HUES48 (cell line): ENCODE data around the gene CACNB4.

Experiments used
- H3K27ac ChIP-seq: one replicate; pipeline ENCODE4 v1.7.0; 2013; ENCODE audit warnings: low read depth, low read length, inconsistent platforms
- H3K27me3 ChIP-seq: 2 replicates; pipeline ENCODE4 v1.6.1; 2013; ENCODE audit warnings: mild to moderate bottlenecking, low read length; ENCODE audit not compliant: control insufficient read depth, insufficient read depth
- H3K36me3 ChIP-seq: 2 replicates; pipeline ENCODE4 v1.6.1; 2013; ENCODE audit warnings: low read length; ENCODE audit not compliant: control insufficient read depth, insufficient read depth
- H3K4me1 ChIP-seq: 2 replicates; pipeline ENCODE4 v1.6.1; 2013; ENCODE audit warnings: mild to moderate bottlenecking, low read length; ENCODE audit not compliant: control insufficient read depth, insufficient read depth
- H3K4me3 ChIP-seq: 2 replicates; pipeline ENCODE4 v1.5.1; 2013; ENCODE audit warnings: mild to moderate bottlenecking, low read depth, low read length
- H3K9ac ChIP-seq: 2 replicates; pipeline ENCODE4 v1.6.1; 2013; ENCODE audit warnings: mild to moderate bottlenecking, low read depth, low read length, moderate library complexity
- H3K9me3 ChIP-seq: 2 replicates; pipeline ENCODE4 v1.6.1; 2013; ENCODE audit warnings: low read length; ENCODE audit not compliant: control insufficient read depth, insufficient read depth

Gene CACNB4

DNA sequence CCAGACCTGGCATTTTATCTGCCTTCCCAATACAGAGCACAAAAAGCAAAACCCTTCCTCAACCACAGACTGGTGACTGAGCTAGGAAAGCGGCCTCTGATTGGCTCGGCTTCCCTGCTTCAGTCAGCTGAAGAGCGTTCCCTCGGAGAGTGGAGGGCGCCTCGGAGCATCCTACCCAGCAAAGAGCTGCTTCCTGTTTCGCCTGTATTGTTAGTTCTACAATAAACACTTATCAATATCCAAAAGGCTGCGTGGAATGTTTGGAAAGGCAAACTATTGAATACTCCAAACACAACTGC, 125.0 kb downstream of the CACNB4 start:
- Histone ChIP-seq H3K36me3 (no peaks in the 10 kb centered on the region), H3K4me1 (peaks cover 12% of the 10 kb centered on the region), H3K9me3 (no peaks in the 10 kb centered on the region), H3K27me3 (no peaks in the 10 kb centered on the region), H3K27ac (no peak overlapping the region), H3K9ac (no peak overlapping the region), H3K4me3 (no peak overlapping the region)

DNA sequence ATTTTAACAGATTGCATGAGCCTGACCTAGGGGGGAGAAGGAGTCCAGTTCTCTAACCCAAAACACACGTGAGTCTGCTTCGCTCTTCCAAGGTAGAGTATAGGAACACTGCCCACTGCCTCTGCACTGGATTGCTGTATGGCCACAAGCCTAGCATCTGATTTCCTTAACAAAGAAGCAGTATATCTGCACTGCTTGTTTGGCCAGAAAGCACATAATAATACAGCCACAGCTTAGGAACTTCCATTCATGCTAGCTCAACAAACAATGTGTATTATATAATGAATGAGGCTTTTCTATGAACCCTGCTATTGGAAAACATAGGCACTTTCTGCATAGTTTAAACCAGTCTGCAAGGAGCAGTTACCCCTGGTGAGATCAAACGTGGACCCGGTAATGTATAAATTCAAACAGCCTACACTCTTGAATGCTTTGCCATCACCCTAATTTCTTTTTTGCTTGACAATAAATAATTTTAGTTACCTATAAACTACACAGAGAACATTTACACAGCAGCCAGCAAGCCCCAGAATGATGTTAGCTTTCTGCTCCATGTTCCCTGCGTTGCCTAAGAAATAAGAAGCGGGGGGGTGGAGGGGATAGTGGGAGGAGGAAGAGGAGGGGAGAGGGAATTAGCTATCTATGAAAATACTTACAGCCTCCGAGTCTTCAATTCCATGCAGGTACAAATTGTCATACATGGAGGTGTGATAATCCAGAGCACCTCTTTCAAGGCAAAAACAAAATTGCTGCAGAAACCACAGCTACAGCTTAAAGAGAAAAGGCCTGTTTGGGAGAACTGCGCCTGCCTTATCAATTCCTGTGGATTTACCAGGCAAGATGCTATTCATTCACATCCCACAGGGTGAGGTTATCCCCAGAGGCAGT, 125.6 kb downstream of the CACNB4 start:
- peaks cover 12% of the 10 kb centered on the region for H3K4me1 ChIP-seq

DNA sequence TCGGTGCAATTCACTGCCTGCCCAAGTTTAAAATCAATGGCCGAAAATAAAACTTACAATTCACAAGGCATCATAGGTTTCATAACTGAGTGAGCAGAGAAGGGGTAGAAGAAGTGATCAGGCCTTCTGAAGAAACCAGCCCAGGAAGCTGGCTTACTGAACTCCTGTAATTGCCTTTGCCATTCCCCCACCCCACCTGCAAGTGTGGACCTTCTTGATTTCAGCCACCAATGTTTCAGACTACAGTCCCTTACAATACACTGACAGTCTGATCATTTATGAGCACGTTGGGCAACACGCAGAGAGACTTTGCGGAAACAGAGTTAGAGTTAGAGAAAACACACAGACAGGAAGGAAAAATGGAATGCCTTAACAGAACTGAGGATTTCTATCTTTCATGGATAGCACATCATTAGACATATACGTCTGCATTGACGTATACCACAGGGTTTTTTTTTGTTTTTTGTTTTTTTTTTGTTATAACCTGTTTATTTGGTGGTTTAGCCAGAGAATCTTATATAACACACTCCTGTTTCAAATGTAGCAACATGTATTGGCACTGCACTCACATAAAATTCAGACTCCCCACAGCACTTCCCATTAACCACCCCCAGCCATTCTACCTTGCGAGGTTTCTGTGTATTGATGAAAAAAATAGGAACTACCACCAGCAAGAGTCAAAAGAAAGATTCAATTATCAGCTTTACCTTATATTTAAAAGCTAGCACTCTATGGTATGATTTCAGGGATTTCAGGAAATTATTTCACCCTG, 126.4 kb downstream of the CACNB4 start:
- Histone ChIP-seq H3K4me1 (peaks cover 12% of the 10 kb centered on the region), H3K27ac (no peak overlapping the region), H3K9ac (no peak overlapping the region), H3K27me3 (no peaks in the 10 kb centered on the region), H3K9me3 (no peaks in the 10 kb centered on the region), H3K4me3 (no peak overlapping the region), H3K36me3 (no peaks in the 10 kb centered on the region)

More for the DNA sequence above, 125.6 kb downstream of the CACNB4 start:
- no peak overlapping the region for H3K9ac ChIP-seq
- H3K27ac ChIP-seq = no peak overlapping the region
- H3K9me3 ChIP-seq = no peaks in the 10 kb centered on the region
- H3K27me3 ChIP-seq = no peaks in the 10 kb centered on the region
- no peaks in the 10 kb centered on the region for H3K36me3 ChIP-seq
- no peak overlapping the region for H3K4me3 ChIP-seq

DNA sequence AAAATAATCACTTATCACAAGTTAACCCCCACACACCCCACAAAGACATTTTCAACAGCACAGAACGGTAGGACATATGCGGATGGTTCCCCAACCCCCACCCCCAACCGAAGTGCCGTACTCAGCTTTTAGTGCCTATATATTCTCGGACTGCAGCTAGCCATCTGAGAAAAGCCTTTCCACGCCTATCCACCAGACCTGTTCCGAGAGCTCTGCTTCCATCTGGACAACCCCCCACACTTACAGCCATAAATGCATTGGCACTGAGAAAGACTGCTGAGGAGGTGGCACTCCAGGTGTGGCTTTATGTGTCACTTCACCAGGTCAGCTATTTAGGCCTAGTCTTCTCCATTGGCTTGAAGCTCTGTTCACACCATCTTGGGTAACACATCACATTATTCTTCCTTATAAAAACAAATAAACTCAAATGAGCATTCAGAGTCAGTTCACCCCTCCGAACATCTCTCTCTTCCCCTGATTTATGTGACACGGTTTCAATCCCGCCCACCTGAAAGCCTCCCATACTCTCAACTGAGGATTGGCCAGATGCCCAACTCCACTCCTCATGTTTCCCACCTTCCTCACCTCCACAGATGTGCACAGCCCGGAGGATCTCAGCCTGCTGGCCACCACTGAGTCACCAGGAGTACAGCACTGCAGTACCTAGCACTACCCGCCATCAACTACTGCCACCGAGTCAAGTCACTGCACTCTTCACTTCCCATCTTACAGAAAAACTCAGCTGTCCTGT, 127.4 kb downstream of the CACNB4 start:
- Histone ChIP-seq H3K4me3 (no peak overlapping the region), H3K27me3 (no peaks in the 10 kb centered on the region), H3K9ac (no peak overlapping the region), H3K27ac (no peak overlapping the region), H3K36me3 (no peaks in the 10 kb centered on the region), H3K9me3 (no peaks in the 10 kb centered on the region), H3K4me1 (peaks cover 12% of the 10 kb centered on the region)

DNA sequence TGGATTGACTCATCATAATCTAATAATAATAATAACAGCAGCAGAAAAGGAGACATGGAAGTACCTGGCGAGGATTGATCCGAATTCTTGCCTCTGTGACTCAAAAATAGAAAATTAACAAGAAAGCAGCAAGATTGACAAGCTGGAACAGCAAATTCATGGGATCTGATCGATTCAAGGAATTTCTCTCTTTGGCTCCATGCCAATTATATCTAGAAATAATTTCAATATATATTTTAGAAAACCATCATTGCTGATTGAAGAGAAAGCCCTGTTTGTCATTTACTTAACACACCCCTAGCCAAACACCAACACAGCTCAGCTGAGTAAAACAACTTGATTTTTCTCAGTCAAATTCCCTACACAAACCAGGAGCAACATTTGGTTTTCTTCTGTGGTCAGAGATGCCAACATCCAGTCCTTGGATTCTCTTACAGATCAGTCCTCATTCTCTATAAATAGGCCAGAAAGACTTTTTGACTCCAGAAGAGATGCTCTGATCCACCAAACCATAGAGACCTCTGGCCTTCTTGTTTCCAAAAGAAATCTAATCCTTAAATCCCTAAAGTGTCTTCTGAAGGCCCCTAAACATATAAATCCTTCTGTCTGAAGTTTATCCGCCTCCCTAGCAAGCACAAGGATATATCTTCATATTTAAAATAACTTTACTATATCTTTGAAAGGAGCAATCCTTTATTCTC, 129.9 kb downstream of the CACNB4 start:
- Histone ChIP-seq H3K27me3 (no peaks in the 10 kb centered on the region), H3K9me3 (no peaks in the 10 kb centered on the region), H3K9ac (no peak overlapping the region), H3K4me1 (peaks cover 12% of the 10 kb centered on the region), H3K27ac (no peak overlapping the region), H3K36me3 (no peaks in the 10 kb centered on the region), H3K4me3 (no peak overlapping the region)

DNA sequence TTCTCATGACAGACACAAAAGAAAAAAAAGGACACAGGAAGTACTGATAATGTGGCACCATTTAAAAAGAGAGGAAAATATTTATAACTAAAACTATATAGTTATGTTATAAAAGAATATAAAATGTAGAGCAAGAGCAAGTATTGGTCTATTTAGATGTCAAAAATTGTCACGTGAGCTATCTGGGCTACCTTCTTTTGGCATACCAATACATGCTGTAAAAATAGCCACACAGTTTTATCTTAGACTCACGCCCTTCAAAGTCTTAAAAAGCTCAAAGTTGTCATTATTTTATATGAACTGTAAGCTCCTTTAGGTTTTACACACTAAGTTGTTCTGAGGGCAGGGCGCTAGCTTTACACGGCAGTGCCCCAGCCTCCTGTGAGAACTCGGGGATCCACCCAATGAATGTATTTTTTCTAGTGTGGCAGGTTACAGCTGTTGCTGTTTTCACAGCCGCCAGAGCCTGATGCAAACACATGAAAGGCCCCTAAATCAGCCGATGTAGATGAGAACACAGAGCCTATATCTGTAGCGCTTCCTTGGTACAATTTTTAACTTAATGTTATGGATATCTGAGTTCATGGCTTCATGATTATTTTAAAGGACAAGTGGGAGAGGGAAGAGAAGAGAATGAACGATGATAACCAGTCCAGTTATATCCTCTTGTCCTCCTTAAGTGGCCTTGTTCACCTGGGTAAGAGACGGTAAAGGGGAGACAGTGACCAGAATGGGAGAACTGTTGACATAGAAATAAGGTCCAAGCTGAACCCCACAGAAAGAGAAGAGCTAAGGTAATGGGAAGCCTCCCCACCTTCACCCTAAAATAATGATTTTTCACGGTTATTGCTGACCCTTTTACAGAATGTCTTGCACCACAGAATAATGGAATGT, 130.8 kb downstream of the CACNB4 start:
- H3K27ac ChIP-seq = no peak overlapping the region
- H3K4me3 ChIP-seq = no peak overlapping the region
- H3K27me3 ChIP-seq = no peaks in the 10 kb centered on the region
- no peaks in the 10 kb centered on the region for H3K9me3 ChIP-seq
- H3K4me1 ChIP-seq = peaks cover 5% of the 10 kb centered on the region
- H3K9ac ChIP-seq = no peak overlapping the region
- H3K36me3 ChIP-seq = no peaks in the 10 kb centered on the region

DNA sequence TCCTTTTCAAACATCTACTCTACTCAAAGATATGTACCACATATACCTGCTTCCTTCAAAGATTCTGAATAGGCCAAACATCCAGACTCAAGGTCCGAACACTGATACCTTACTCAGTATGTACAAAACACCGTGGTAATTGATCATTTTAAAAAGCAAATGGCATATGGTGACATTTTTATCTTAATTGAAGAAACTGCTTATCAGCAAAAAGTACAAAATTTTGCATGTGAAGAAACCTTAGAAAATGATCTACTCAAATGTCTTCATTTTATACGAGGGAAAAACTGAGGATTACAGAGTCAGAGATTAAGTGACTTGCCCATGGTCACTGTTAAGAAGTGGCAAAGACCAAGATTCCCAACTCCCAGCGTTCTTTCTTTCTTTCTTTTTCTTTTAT, 133.0 kb downstream of the CACNB4 start:
- Histone ChIP-seq H3K4me1 (no peaks in the 10 kb centered on the region), H3K27ac (no peak overlapping the region), H3K36me3 (no peaks in the 10 kb centered on the region), H3K9me3 (no peaks in the 10 kb centered on the region), H3K9ac (no peak overlapping the region), H3K4me3 (no peak overlapping the region), H3K27me3 (no peaks in the 10 kb centered on the region)

DNA sequence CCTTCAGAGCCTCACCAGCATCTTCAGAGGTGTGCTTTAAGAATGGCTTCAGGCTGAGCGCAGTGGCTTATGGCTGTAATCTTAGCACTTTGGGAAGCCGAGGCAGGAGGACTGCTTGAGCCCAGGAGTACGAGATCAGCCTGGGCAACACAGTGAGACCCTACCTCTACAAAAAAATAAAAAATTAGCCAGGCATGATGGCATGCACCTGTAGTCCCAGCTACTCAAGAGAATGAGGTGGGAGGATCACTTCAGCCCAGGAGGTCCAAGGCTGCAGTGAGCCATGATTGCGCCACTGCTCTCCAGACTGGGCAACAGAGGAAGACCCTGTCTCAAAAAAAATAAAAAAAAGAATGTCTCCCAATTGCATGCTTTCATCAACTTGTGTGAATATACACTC, 137.3 kb downstream of the CACNB4 start:
- no peaks in the 10 kb centered on the region for H3K9me3 ChIP-seq
- no peaks in the 10 kb centered on the region for H3K4me1 ChIP-seq
- H3K36me3 ChIP-seq = no peaks in the 10 kb centered on the region
- H3K9ac ChIP-seq = no peak overlapping the region
- H3K4me3 ChIP-seq = no peak overlapping the region
- H3K27me3 ChIP-seq = no peaks in the 10 kb centered on the region
- no peak overlapping the region for H3K27ac ChIP-seq

DNA sequence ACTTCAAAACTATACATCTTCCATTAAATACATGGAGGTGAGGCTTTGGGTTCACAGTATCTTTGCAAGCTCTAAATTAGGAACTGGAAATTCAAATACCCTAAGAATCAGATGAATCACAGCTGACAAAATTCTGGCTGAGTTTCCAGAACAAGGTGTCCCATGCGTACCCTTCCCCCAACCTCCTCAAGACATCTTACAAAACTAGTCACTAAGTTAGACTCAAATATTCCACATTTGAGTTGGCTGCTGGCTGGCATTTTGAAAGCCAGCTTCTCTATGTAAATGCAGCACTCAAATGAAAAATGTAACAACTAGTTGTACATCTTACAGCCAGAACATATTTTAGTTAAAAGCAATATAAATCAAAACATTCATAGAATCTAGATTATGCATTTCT, 139.6 kb downstream of the CACNB4 start:
- Histone ChIP-seq H3K9ac (no peak overlapping the region), H3K27me3 (no peaks in the 10 kb centered on the region), H3K9me3 (no peaks in the 10 kb centered on the region), H3K4me1 (no peaks in the 10 kb centered on the region), H3K4me3 (no peak overlapping the region), H3K27ac (no peak overlapping the region), H3K36me3 (no peaks in the 10 kb centered on the region)

DNA sequence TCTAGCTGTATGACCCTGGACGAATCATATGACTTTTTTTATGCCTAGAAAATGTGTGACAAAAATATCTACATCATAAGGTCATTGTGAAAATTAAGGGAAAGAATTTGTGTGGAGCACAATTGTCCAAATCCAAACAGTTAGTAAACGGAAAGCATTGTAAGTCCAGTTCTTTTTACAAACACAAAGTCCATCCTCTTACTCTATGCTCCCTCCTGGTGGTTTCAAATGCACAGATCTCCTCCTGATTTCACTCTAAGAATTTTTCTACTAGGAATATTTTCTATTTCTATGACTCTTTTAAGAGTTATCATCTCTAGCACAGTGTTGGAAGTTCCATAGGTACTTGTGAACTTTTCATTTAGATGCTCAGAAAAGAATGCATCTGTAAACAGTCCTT, 145.4 kb downstream of the CACNB4 start:
- Histone ChIP-seq H3K27me3 (no peaks in the 10 kb centered on the region), H3K4me3 (no peak overlapping the region), H3K9ac (no peak overlapping the region), H3K9me3 (no peaks in the 10 kb centered on the region), H3K36me3 (no peaks in the 10 kb centered on the region), H3K4me1 (no peaks in the 10 kb centered on the region), H3K27ac (no peak overlapping the region)
